SH-SY5Y (cell line): ENCODE measurements around the gene GBX2.

Experiments
- GATA2 ChIP-seq: IDR thresholded peaks from 2 replicates; pipeline ENCODE4 v1.6.1; 2011; ENCODE audit warnings: mild to moderate bottlenecking, low read depth, low read length
- GATA3 ChIP-seq: IDR thresholded peaks from 2 replicates; pipeline ENCODE4 v1.6.1; 2011; ENCODE audit warnings: low read depth, mild to moderate bottlenecking, low read length, moderate library complexity

GRCh38 chr2:236127010-236127409 is 41.2 kb downstream of the GBX2 start:
- TF ChIP-seq GATA2 = no peak
- TF ChIP-seq GATA3 = no peak
